GM12878 (cell line): ENCODE results near the gene KICS2. TPM values are rescaled to one million over a fixed set of nuclear protein-coding genes. Genes with fewer than 3 reads are reported as not detected.

Experiments
- ATAC-seq: fragments of 200-7000 bp; cut with Tn5 transposase; 3 replicates; pipeline ENCODE4 v1.9.1; 2020; ENCODE audit warnings: mild to moderate bottlenecking, moderate library complexity
- BruUV-seq: library from RNA; stranded (reverse); fragments of 400-500 nt; replicated peaks from 2 replicates; lab custom pipeline; 2021; lab: Mats Ljungman, UMichigan
- CTCF ChIA-PET: fragments of 300-600 bp; sonication (Branson Sonifier 250); formaldehyde crosslinking; extraction: SDS; loops from one replicate; lab custom pipeline; 2021; ENCODE audit warnings: inconsistent platforms; lab: Yijun Ruan, JAX
- POLR2A ChIA-PET: fragments of 350-600 bp; formaldehyde crosslinking; extraction: SDS; loops from one replicate; lab custom pipeline; 2021; ENCODE audit warnings: inconsistent platforms; lab: Charles Lee
- RAD21 ChIA-PET: fragments of 300-600 bp; sonication (Branson Sonifier 250); formaldehyde crosslinking; loops from one replicate; lab custom pipeline; 2023; ENCODE audit warnings: antibody characterized with exemption; ENCODE audit not compliant: unreplicated experiment; lab: Charles Lee
- SMC1A ChIA-PET: fragments of 300-600 bp; sonication (Branson Sonifier 250); formaldehyde crosslinking; loops from one replicate; lab custom pipeline; 2023; ENCODE audit not compliant: unreplicated experiment, uncharacterized antibody; lab: Charles Lee
- DNase-seq: peaks from one replicate; pipeline ENCODE4 v3.0.0-alpha.2; 2011; ENCODE audit warnings: low read depth, low spot score
- FAIRE-seq: peaks from 3 replicates; lab custom pipeline; 2011; peaks lifted over from hg19 to GRCh38; lab: Jason Lieb, UNC
- H2AFZ ChIP-seq: 2 replicates; pipeline ENCODE4 v1.6.0; 2011; ENCODE audit warnings: low read depth, low read length, control low read depth; ENCODE audit not compliant: control insufficient read depth
- H3K27ac ChIP-seq: 2 replicates; pipeline ENCODE4 v1.5.1; 2011; ENCODE audit warnings: control low read depth; ENCODE audit not compliant: control insufficient read depth, insufficient read depth
- H3K27me3 ChIP-seq, 2 experiments: replicated peaks in 1 of 2; 2 replicates each; pipeline versions ENCODE4 v1.6.0 to v1.6.1; 2011; ENCODE audit warnings: low read length in 1 of 2; ENCODE audit not compliant: control insufficient read depth in 2 of 2, insufficient read depth in 2 of 2
- H3K36me3 ChIP-seq, 2 experiments: 2 replicates each; pipeline ENCODE4 v1.5.1; 2011; ENCODE audit warnings: low read length in 1 of 2; ENCODE audit not compliant: control insufficient read depth in 2 of 2, insufficient read depth in 2 of 2
- H3K4me1 ChIP-seq: 2 replicates; pipeline ENCODE4 v1.6.1; 2011; ENCODE audit warnings: mild to moderate bottlenecking, low read length, moderate library complexity, mixed read lengths; ENCODE audit not compliant: control insufficient read depth, insufficient read depth
- H3K4me2 ChIP-seq: 2 replicates; pipeline ENCODE4 v1.6.0; 2011; ENCODE audit warnings: control low read depth; ENCODE audit not compliant: control insufficient read depth, insufficient read depth
- H3K4me3 ChIP-seq: fragments of 200-600 bp; sonication (generic); 2 replicates; pipeline ENCODE4 v1.5.1; 2016
- H3K79me2 ChIP-seq: 2 replicates; pipeline ENCODE4 v1.6.0; 2011; ENCODE audit warnings: low read length; ENCODE audit not compliant: control insufficient read depth, insufficient read depth
- H3K9ac ChIP-seq: 2 replicates; pipeline ENCODE4 v1.8.0; 2011; ENCODE audit warnings: low read length, control low read depth, mixed read lengths; ENCODE audit not compliant: control insufficient read depth, insufficient read depth
- H3K9me3 ChIP-seq: replicated peaks from 3 replicates; pipeline ENCODE4 v1.5.1; 2011; ENCODE audit warnings: mild to moderate bottlenecking, low read length; ENCODE audit not compliant: control insufficient read depth, insufficient read depth
- H4K20me1 ChIP-seq: 2 replicates; pipeline ENCODE4 v1.6.0; 2011; ENCODE audit not compliant: control insufficient read depth, insufficient read depth
- CREB1 ChIP-seq: IDR thresholded peaks from 2 replicates; pipeline ENCODE4 v1.6.1; 2012; ENCODE audit warnings: low read depth, mild to moderate bottlenecking, inconsistent platforms
- CREM ChIP-seq: IDR thresholded peaks from 2 replicates; pipeline ENCODE4 v1.6.1; 2014; ENCODE audit warnings: antibody characterized with exemption, low read depth
- ESRRA ChIP-seq: IDR thresholded peaks from 2 replicates; pipeline ENCODE4 v1.6.1; 2012; ENCODE audit warnings: mild to moderate bottlenecking, low read length, improper control_type of control experiment
- GATAD2B ChIP-seq: fragments of 450-650 bp; conservative IDR thresholded peaks from 2 replicates; pipeline ENCODE4 v1.6.1; 2017; ENCODE audit warnings: low read depth, mild to moderate bottlenecking, moderate library complexity
- NR2F1 ChIP-seq: fragments of 450-650 bp; conservative IDR thresholded peaks from 2 replicates; pipeline ENCODE4 v1.6.1; 2017; ENCODE audit warnings: mild to moderate bottlenecking
- PML ChIP-seq: IDR thresholded peaks from 2 replicates; pipeline ENCODE4 v1.6.1; 2012; ENCODE audit warnings: low read length, inconsistent platforms
- RAD51 ChIP-seq: fragments of 450-650 bp; IDR thresholded peaks from 2 replicates; pipeline ENCODE4 v1.6.1; 2016; ENCODE audit warnings: moderate library complexity, mild to moderate bottlenecking, inconsistent platforms
- STAT3 ChIP-seq: IDR thresholded peaks from 2 replicates; pipeline ENCODE4 v1.6.1; 2011; ENCODE audit warnings: low read depth, low read length, improper control_type of control experiment
- TAF1 ChIP-seq: IDR thresholded peaks from 2 replicates; pipeline ENCODE4 v1.6.1; 2011; ENCODE audit warnings: mild to moderate bottlenecking, low read depth, low read length, borderline replicate concordance
- TCF12 ChIP-seq: IDR thresholded peaks from 2 replicates; pipeline ENCODE4 v1.6.1; 2011; ENCODE audit warnings: low read depth, mild to moderate bottlenecking, low read length
- ZNF217 ChIP-seq: fragments of 450-650 bp; IDR thresholded peaks from 2 replicates; pipeline ENCODE4 v1.6.1; 2017; ENCODE audit warnings: antibody characterized with exemption, mild to moderate bottlenecking
- ZSCAN29 ChIP-seq: fragments of 450-650 bp; IDR thresholded peaks from 2 replicates; pipeline ENCODE4 v1.6.1; 2017; ENCODE audit warnings: mild to moderate bottlenecking, moderate library complexity
- WGBS: methylation state at CpG from one replicate; pipeline ENCODE4 v1.1.6; 2016; ENCODE audit warnings: low lambda C conversion rate; ENCODE audit not compliant: insufficient replicate concordance, insufficient coverage; ENCODE audit errors: missing lambda C conversion rate; 5-methylcytosine and 5-hydroxymethylcytosine counted together
- in situ Hi-C: fragments of 300-500 bp; cut with MboI; formaldehyde crosslinking; loops from 9 replicates; pipeline ENCODE4 v1.14.3; 2018; ENCODE audit warnings: mixed read lengths
- intact Hi-C: fragments of 100-400 bp; cut with micrococcal nuclease; formaldehyde crosslinking; loops from one replicate; pipeline ENCODE4 v1.14.2; 2022; ENCODE audit not compliant: unreplicated experiment
- polyA plus RNA-seq, 11 experiments: library from polyadenylated mRNA; depleted of rRNA in 4 of 11; unstranded in 6 of 11; stranded (reverse) in 5 of 11; fragments of >200 nt; fragmentation: Nextera tagmentation in 4 of 11; fragmentation: Illumina TruSeq in 1 of 11; extraction: Ambion mirVana in 4 of 11; extraction: Trizol in 1 of 11; gene quantifications; 1 replicate in 1 of 11; 2 replicates in 10 of 11; pipeline versions ENCODE4 v1.2.1 to v1.2.3, GENCODE V29; 2011 to 2016; ENCODE audit warnings: inconsistent platforms in 2 of 11, missing spikeins in 2 of 11, low read depth in 1 of 11
- total RNA-seq, 4 experiments: library from RNA; depleted of rRNA in 3 of 4; stranded (reverse); fragments of >200 nt in 3 of 4; fragmentation: Illumina TruSeq in 1 of 4; extraction: Trizol in 1 of 4; gene quantifications; 2 replicates each; pipeline versions ENCODE4 v1.2.1 to v1.2.3, GENCODE V29; 2013 to 2021
- TF ChIP-seq, protein P1 (sequence below): fragments of 450-650 bp; formaldehyde crosslinking; IDR thresholded peaks from 2 replicates; pipeline ENCODE4 v1.4.0; 2020; ENCODE audit warnings: mild to moderate bottlenecking, moderate library complexity
- TF ChIP-seq, protein P2 (sequence below): IDR thresholded peaks from 2 replicates; pipeline ENCODE4 v1.6.1; 2012; ENCODE audit warnings: low read depth, low read length, improper control_type of control experiment
- TF ChIP-seq, protein P3 (sequence below), 3 experiments: IDR thresholded peaks in 2 of 3; conservative IDR thresholded peaks in 1 of 3; 2 replicates each; pipeline ENCODE4 v1.5.1; 2011; ENCODE audit warnings: low read depth in 3 of 3, low read length in 3 of 3, mild to moderate bottlenecking in 3 of 3, control low read depth in 2 of 3, moderate library complexity in 2 of 3, inconsistent platforms in 1 of 3, mixed read lengths in 1 of 3; ENCODE audit not compliant: control insufficient read depth in 2 of 3, insufficient read depth in 1 of 3; ENCODE audit errors: extremely low read depth in 1 of 3
- TF ChIP-seq, protein P4 (sequence below): fragments of 450-650 bp; IDR thresholded peaks from 2 replicates; pipeline ENCODE4 v1.6.1; 2018; ENCODE audit warnings: mild to moderate bottlenecking, low read depth, moderate library complexity; ENCODE audit not compliant: partially characterized antibody

Gene KICS2
- total and polyA plus RNA-seq, 10 of the 15 experiments (the other 5 are each of a cell fraction or from before 2014, with no cell fraction given) = 3.9 to 13.1 (median 9.5) TPM

DNA sequence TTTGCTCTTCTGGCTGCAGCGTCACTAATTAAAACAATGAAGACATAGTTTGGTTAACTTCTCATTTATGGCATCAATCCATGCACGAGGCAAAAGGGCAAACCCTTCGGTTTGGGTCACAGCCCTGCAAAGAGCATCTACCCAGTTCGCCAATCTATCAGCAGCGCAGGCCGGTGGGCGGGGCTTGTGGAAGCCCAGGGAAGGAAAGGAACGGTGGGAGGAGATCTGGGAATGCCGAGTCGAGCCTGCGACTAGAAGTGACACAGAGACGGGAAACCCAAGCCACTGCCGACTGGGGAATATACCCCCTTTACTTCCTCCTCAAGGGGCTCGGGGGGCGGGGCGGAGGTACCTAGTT is 466 bp downstream of the KICS2 start:
- no peaks in the 10 kb centered on the region for H3K27me3 ChIP-seq
- DNase-seq (peak; percentile 9), FAIRE-seq (no peak), ATAC-seq (peak; percentile 50)
- peak overlapping the region; percentile 89 for H2AFZ ChIP-seq
- H3K79me2 ChIP-seq = peaks cover 26% of the 10 kb centered on the region
- no peaks in the 10 kb centered on the region for H4K20me1 ChIP-seq
- CTCF ChIA-PET = interaction anchor here (0.8 kb wide), 1 partner anchor 377 kb away, joined by 3 read pairs; the partner anchor contains the start of gene SRGAP1
- SMC1A ChIA-PET = no interaction called here
- H3K9ac ChIP-seq = peak overlapping the region; percentile 80
- no peaks in the 10 kb centered on the region for H3K36me3 ChIP-seq
- BruUV-seq = TSS peak; percentile 85
- intact Hi-C loops (loop anchor here (2.0 to 5.0 kb wide), 3 partner anchors 29 to 231 kb away; partner anchors contain the start of genes TBK1 and XPOT), in situ Hi-C loops (no loop called here)
- peak overlapping the region; percentile 80 for H3K4me2 ChIP-seq
- H3K27ac ChIP-seq = peak overlapping the region; percentile 64
- RAD21 ChIA-PET = no interaction called here
- no peaks in the 10 kb centered on the region for H3K9me3 ChIP-seq
- H3K4me1 ChIP-seq = no peaks in the 10 kb centered on the region; the same call in 1 of the 2 replicates
- POLR2A ChIA-PET = no interaction called here
- peak overlapping the region; percentile 87 for H3K4me3 ChIP-seq
- WGBS = 0% methylated on average over 16 of the region's 16 CpGs
- TF ChIP-seq GATAD2B = no peak
- no peak for TF ChIP-seq ZNF217
- TF ChIP-seq, protein P1, sequence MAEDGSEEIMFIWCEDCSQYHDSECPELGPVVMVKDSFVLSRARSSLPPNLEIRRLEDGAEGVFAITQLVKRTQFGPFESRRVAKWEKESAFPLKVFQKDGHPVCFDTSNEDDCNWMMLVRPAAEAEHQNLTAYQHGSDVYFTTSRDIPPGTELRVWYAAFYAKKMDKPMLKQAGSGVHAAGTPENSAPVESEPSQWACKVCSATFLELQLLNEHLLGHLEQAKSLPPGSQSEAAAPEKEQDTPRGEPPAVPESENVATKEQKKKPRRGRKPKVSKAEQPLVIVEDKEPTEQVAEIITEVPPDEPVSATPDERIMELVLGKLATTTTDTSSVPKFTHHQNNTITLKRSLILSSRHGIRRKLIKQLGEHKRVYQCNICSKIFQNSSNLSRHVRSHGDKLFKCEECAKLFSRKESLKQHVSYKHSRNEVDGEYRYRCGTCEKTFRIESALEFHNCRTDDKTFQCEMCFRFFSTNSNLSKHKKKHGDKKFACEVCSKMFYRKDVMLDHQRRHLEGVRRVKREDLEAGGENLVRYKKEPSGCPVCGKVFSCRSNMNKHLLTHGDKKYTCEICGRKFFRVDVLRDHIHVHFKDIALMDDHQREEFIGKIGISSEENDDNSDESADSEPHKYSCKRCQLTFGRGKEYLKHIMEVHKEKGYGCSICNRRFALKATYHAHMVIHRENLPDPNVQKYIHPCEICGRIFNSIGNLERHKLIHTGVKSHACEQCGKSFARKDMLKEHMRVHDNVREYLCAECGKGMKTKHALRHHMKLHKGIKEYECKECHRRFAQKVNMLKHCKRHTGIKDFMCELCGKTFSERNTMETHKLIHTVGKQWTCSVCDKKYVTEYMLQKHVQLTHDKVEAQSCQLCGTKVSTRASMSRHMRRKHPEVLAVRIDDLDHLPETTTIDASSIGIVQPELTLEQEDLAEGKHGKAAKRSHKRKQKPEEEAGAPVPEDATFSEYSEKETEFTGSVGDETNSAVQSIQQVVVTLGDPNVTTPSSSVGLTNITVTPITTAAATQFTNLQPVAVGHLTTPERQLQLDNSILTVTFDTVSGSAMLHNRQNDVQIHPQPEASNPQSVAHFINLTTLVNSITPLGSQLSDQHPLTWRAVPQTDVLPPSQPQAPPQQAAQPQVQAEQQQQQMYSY (CRISPR knock-in tag) = no peak
- 0 out of 2 replicates have a peak, but pooled peaks have one; percentile 18 for TF ChIP-seq CREB1
- TF ChIP-seq, protein P2, sequence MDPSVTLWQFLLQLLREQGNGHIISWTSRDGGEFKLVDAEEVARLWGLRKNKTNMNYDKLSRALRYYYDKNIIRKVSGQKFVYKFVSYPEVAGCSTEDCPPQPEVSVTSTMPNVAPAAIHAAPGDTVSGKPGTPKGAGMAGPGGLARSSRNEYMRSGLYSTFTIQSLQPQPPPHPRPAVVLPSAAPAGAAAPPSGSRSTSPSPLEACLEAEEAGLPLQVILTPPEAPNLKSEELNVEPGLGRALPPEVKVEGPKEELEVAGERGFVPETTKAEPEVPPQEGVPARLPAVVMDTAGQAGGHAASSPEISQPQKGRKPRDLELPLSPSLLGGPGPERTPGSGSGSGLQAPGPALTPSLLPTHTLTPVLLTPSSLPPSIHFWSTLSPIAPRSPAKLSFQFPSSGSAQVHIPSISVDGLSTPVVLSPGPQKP = 0 out of 2 replicates have a peak, but pooled peaks have one; percentile 0
- TF ChIP-seq TAF1 = no peak
- TF ChIP-seq STAT3 = no peak
- TF ChIP-seq ESRRA = no peak
- no peak for TF ChIP-seq NR2F1
- TF ChIP-seq, protein P3, sequence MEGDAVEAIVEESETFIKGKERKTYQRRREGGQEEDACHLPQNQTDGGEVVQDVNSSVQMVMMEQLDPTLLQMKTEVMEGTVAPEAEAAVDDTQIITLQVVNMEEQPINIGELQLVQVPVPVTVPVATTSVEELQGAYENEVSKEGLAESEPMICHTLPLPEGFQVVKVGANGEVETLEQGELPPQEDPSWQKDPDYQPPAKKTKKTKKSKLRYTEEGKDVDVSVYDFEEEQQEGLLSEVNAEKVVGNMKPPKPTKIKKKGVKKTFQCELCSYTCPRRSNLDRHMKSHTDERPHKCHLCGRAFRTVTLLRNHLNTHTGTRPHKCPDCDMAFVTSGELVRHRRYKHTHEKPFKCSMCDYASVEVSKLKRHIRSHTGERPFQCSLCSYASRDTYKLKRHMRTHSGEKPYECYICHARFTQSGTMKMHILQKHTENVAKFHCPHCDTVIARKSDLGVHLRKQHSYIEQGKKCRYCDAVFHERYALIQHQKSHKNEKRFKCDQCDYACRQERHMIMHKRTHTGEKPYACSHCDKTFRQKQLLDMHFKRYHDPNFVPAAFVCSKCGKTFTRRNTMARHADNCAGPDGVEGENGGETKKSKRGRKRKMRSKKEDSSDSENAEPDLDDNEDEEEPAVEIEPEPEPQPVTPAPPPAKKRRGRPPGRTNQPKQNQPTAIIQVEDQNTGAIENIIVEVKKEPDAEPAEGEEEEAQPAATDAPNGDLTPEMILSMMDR (IDR thresholded peaks at IDR 0.05 in 2 of 3, conservative IDR thresholded peaks at IDR 0.05 in 1 of 3; ENCODE audit: control insufficient read depth in 2 of 3, extremely low read depth in 1 of 3, insufficient read depth in 1 of 3, low read depth in 3 of 3, low read length in 3 of 3) = no peak
- TF ChIP-seq, protein P4, sequence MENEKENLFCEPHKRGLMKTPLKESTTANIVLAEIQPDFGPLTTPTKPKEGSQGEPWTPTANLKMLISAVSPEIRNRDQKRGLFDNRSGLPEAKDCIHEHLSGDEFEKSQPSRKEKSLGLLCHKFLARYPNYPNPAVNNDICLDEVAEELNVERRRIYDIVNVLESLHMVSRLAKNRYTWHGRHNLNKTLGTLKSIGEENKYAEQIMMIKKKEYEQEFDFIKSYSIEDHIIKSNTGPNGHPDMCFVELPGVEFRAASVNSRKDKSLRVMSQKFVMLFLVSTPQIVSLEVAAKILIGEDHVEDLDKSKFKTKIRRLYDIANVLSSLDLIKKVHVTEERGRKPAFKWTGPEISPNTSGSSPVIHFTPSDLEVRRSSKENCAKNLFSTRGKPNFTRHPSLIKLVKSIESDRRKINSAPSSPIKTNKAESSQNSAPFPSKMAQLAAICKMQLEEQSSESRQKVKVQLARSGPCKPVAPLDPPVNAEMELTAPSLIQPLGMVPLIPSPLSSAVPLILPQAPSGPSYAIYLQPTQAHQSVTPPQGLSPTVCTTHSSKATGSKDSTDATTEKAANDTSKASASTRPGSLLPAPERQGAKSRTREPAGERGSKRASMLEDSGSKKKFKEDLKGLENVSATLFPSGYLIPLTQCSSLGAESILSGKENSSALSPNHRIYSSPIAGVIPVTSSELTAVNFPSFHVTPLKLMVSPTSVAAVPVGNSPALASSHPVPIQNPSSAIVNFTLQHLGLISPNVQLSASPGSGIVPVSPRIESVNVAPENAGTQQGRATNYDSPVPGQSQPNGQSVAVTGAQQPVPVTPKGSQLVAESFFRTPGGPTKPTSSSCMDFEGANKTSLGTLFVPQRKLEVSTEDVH = no peak
- TF ChIP-seq ZSCAN29 = no peak
- TF ChIP-seq PML = no peak
- 0 out of 2 replicates have a peak, but pooled peaks have one; percentile 2 for TF ChIP-seq CREM
- no peak for TF ChIP-seq RAD51
- TF ChIP-seq TCF12 = no peak
